GM21526 (cell line): Measurements from ENCODE around the gene DCAF7.

ENCODE experiments used
- ATAC-seq: cut with Tn5 transposase; IDR thresholded peaks from one replicate; pipeline ENCODE4 v1.9.1; 2021; ENCODE audit warnings: moderate library complexity; ENCODE audit not compliant: unreplicated experiment, low FRiP score

The DCAF7 gene

GRCh38 chr17:63623786-63624530 is 73.7 kb downstream of the DCAF7 start:
- ATAC-seq: no peak

- no peak for ATAC-seq
Measured at GRCh38 chr17:63624531-63624880, 74.2 kb downstream of the DCAF7 start.

- ATAC-seq: no peak
Measured at GRCh38 chr17:63626551-63627180, 76.4 kb downstream of the DCAF7 start.

GRCh38 chr17:63629627-63630026 is 79.3 kb downstream of the DCAF7 start:
- no peak for ATAC-seq

GRCh38 chr17:63631062-63631461 is 80.8 kb downstream of the DCAF7 start:
- no peak for ATAC-seq

GRCh38 chr17:63631626-63632025 is 81.3 kb downstream of the DCAF7 start:
- ATAC-seq: no peak

GRCh38 chr17:63633742-63634141 is 83.5 kb downstream of the DCAF7 start:
- no peak for ATAC-seq

- no peak for ATAC-seq
Measured at GRCh38 chr17:63634163-63634562, 83.9 kb downstream of the DCAF7 start.

- no peak for ATAC-seq
Measured at GRCh38 chr17:63634816-63635215, 84.5 kb downstream of the DCAF7 start.

- no peak for ATAC-seq
Measured at GRCh38 chr17:63635290-63635689, 85.0 kb downstream of the DCAF7 start.

- ATAC-seq: no peak
Measured at GRCh38 chr17:63635787-63636186, 85.5 kb downstream of the DCAF7 start.

GRCh38 chr17:63639125-63639524 is 88.8 kb downstream of the DCAF7 start:
- ATAC-seq: no peak

- no peak for ATAC-seq
Measured at GRCh38 chr17:63640038-63640437, 89.8 kb downstream of the DCAF7 start.

- ATAC-seq: no peak
Measured at GRCh38 chr17:63641692-63642448, 91.6 kb downstream of the DCAF7 start.
